Glomerular endothelial cell (primary cell): ENCODE data around the gene PIK3R2. TPM values are rescaled to one million over a fixed set of nuclear protein-coding genes. Genes with fewer than 3 reads are reported as not detected.
A peak's percentile ranks its signal among the peaks of the same experiment; 100 is the strongest.
"Not testable (repeated sequence)": the region's sequence is repeated elsewhere in the genome, so short reads cannot be mapped to it uniquely, and the experiment has no call there.

Experiments
- DNase-seq: peaks from one replicate; pipeline ENCODE4 v3.0.0-alpha.2; 2011; ENCODE audit warnings: low read depth, low spot score; ENCODE audit errors: extremely low read depth
- total RNA-seq: library from RNA; depleted of rRNA; stranded (reverse); fragments of >200 nt; gene quantifications from 2 replicates; pipeline ENCODE4 v1.2.3, GENCODE V29; 2015

Gene PIK3R2
- total RNA-seq, 1 donor from 2014 or later = 17.4 TPM

- peak; percentile 95 for DNase-seq
Measured at GRCh38 chr19:18152442-18152816, 534 bp upstream of the PIK3R2 start.

- no peak for DNase-seq
Measured at GRCh38 chr19:18153556-18154134, 682 bp downstream of the PIK3R2 start.

DNA sequence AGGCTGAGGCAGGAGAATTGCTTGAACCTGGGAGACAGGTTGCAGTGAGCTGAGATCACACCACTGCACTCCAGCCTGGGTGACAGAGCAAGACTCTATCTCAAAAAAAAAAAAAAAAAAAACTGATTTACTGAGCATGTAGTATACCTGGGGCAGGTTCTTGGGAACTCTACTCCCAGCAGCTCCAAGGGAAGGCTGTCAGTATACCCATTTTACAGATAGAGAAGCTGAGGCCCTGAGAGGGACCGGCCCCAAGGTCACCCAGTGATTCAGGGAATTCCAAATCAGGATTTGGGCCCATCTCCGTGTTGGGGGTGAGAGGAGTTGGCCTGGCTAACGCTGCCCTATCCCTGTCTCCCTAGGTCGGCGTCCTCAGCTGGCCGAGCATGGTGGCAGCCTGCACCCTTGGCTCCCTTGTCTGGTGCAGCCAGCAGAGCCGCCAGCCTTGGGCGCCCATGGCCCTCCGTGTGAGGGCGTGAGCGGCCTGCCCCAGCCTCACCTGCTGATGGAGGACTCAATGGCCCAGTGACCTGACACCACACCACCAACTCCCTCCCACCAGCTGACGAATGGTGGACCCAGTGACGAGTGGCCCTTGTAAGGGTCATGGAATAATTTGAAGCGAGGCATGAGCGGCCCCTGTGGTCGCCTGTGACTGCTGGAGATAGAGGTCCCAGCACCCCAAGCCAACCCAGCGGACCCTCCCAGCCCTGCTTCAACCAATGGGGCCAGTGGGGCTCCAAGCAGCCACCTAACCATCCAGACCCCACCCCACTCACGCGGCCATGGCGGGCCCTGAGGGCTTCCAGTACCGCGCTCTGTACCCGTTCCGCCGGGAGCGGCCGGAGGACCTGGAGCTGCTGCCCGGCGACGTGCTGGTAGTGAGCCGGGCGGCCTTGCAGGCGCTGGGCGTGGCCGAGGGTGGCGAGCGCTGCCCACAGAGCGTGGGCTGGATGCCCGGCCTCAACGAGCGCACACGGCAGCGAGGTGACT lies 2.4 kb downstream of the PIK3R2 start:
- no peak for DNase-seq

GRCh38 chr19:18156268-18156667 lies 3.3 kb downstream of the PIK3R2 start:
- DNase-seq = no peak

GRCh38 chr19:18156841-18157464 lies 4.0 kb downstream of the PIK3R2 start:
- DNase-seq = no peak

DNA sequence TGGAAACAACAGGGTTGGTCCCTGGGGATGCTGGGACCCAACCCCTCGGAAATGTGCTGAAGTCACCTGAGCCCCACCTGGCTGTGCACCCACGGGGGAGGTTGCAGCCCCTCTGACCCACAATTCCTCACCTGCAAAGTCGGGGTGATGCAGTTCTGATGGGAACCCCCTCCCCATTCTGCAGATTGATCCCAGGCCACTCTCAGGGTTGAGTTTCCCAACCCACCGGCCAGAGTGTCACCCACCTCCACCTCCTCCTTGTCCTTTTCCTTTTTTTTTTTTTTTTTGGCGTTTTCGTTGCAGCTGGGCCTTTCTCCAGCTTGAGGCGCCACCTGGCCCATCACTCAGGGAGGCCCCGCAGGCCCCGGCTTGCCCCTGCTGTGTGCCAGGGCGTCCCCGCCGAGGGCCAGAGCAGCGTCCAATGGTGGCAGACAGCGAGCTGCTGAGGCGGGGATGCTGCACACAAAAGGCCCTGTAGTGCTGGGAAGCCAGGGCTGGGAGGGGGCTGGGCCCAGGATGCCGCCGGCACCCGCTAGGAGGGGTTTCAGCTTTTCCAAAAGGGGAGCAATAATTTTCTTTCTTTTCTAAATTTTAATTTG lies 4.6 kb downstream of the PIK3R2 start:
- no peak for DNase-seq

GRCh38 chr19:18158467-18158866 lies 5.5 kb downstream of the PIK3R2 start:
- DNase-seq = no peak

- not testable (repeated sequence) for DNase-seq
Measured at GRCh38 chr19:18159059-18159616, 6.2 kb downstream of the PIK3R2 start.

- no peak for DNase-seq
Measured at GRCh38 chr19:18159810-18160209, 6.8 kb downstream of the PIK3R2 start.

GRCh38 chr19:18160493-18160970 lies 7.6 kb downstream of the PIK3R2 start:
- DNase-seq = no peak

GRCh38 chr19:18160971-18161635 lies 8.1 kb downstream of the PIK3R2 start:
- DNase-seq = no peak

DNA sequence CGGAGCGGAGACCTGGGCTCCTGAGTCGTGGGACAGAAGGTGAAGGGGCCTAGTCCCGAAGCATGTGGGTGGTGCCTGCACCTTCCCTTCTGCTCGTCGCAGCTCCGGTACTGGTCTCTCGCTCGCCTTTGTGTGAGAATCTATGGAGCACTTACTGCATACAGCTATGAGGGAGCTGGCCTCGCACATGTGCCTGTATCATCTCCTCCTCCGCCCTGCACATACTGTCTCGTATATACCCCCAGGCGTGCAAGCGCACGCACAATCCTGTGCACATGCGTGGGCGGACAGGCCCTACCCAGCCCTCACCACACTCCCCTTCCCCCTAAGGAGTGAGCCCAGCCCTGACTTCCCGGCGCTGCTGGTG lies 8.7 kb downstream of the PIK3R2 start:
- no peak for DNase-seq

DNA sequence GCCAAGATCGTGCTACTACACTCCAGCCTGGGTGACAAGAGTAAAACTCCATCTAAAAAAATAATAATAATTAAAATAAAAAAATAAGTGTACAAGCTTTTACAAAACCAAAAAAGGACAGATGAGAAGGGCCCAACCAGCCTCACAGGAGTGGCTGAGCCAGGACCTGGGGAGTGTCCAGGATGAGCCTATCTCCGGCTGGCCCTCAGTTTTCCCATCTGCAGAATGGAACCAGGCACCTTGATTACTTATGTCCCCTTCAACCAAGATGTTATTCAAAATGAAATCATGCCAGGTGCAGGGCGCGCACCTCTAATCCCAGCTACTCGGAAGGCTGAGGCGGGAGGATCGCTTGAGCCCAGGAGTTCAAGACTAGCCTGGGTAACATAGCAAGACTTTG lies 11.1 kb downstream of the PIK3R2 start:
- DNase-seq = no peak

DNA sequence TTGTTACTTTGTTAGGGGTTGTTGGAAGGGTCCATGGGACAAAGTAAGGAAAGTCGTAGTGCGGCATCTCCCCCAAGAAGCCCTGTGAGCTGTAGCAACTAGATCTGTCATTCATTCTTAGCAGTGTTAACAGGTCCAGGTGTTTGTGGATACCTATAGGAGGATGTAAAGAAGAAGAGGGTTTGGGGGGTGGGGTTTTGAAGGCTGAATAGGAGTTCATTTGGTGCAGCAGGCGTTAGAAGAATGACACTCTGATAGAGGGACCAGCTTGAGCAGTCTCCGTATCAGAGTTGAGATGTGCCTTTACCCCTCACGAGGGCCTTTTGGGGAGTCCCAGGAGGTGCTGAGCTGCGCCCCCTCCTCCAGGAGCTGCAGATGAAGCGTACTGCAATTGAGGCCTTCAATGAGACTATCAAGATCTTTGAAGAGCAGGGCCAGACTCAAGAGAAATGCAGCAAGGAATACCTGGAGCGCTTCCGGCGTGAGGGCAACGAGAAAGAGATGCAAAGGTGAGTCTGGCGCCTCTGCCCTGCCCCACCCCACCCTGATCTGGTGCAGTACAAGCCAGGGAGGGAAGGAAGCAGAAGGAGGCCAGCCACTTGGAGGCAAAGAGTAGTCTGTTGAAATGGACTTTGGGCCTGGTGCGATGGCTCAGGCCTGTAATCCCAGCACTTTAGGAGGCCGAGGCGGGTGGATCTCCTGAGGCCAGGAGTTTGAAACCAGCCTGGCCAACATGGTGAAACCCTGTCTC lies 13.0 kb downstream of the PIK3R2 start:
- no peak for DNase-seq

- no peak for DNase-seq
Measured at GRCh38 chr19:18167011-18167410, 14.0 kb downstream of the PIK3R2 start.

GRCh38 chr19:18167975-18168645 lies 15.1 kb downstream of the PIK3R2 start:
- DNase-seq = no peak

GRCh38 chr19:18168673-18169381 lies 15.9 kb downstream of the PIK3R2 start:
- no peak for DNase-seq

- no peak for DNase-seq
Measured at GRCh38 chr19:18170714-18171255, 17.8 kb downstream of the PIK3R2 start.
